COLO668 (cell line): ENCODE data around the gene SLC25A17.
"Not testable (repeated sequence)": the region's sequence is repeated elsewhere in the genome, so short reads cannot be mapped to it uniquely, and the experiment has no call there.

ENCODE experiments used
- DNase-seq: peaks from one replicate; lab custom pipeline; 2025; ENCODE audit not compliant: unreplicated experiment; lab: John Stamatoyannopoulos, UW

SLC25A17 gene

DNA sequence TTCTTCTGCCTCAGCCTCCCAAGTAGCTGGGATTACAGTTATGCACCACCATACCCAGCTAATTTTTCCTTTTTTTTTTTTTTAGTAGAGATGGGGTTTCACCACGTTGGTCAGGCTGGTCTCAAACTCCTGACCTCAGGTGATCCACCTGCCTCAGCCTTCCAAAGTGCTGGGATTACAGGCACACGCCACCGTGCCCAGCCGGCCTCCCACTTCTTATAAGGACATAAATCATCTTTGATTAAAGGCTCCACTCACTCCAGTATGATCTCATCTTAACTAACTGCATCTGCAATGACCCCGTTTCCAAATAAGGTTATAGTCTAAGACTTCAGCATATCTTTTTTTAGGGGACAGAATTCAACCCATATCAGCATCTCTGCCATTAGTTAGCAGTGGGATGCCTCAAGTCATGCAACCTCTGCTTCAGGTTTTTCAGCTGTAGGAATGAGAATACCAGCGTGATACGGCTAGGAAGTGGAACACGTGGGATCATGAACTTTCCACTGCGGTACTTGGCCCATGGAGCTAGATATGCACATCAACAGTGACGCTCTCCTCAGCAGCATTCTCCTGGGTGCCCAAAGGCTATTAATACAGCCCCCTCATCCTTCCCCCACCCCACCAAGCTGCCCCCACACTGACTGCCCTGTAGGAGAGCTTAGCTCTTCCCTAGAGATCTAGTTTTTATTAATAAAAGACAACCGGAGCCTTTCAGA is 98.4 kb downstream of the SLC25A17 start:
- DNase-seq = no peak

- not testable (repeated sequence) for DNase-seq
These were observed 99.0 kb downstream of the SLC25A17 start for GRCh38 chr22:40720156-40720537.
